GM12873 (cell line): Measurements from ENCODE around the gene CHST11.

Source experiments
- TF ChIP-seq, protein P1 (sequence below): IDR thresholded peaks from 2 replicates; pipeline ENCODE4 v1.5.1; 2012; ENCODE audit warnings: low read depth, mild to moderate bottlenecking, moderate library complexity, low read length, control low read depth; ENCODE audit not compliant: insufficient read depth; ENCODE audit errors: missing control alignments

The CHST11 gene

DNA sequence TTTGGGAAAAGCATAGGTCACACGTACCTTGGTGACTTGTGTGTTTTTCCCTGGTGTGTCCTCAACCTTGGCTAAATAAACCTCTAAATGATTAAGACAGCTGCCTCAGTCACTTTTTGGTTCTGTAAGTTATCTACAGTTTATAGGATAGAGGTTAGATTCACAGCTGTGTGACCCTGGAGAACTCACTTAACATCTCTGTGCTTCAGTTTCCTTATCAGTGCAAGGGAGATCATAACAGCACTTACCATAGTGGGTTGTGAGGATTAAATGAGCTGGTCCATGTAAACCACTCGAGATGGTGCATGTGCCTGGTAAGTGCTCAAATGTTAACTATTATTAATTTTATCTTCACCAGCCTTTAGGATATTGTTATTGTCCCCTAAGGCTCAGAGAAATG, 35.4 kb upstream of the CHST11 start:
- TF ChIP-seq, protein P1, sequence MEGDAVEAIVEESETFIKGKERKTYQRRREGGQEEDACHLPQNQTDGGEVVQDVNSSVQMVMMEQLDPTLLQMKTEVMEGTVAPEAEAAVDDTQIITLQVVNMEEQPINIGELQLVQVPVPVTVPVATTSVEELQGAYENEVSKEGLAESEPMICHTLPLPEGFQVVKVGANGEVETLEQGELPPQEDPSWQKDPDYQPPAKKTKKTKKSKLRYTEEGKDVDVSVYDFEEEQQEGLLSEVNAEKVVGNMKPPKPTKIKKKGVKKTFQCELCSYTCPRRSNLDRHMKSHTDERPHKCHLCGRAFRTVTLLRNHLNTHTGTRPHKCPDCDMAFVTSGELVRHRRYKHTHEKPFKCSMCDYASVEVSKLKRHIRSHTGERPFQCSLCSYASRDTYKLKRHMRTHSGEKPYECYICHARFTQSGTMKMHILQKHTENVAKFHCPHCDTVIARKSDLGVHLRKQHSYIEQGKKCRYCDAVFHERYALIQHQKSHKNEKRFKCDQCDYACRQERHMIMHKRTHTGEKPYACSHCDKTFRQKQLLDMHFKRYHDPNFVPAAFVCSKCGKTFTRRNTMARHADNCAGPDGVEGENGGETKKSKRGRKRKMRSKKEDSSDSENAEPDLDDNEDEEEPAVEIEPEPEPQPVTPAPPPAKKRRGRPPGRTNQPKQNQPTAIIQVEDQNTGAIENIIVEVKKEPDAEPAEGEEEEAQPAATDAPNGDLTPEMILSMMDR = no peak

DNA sequence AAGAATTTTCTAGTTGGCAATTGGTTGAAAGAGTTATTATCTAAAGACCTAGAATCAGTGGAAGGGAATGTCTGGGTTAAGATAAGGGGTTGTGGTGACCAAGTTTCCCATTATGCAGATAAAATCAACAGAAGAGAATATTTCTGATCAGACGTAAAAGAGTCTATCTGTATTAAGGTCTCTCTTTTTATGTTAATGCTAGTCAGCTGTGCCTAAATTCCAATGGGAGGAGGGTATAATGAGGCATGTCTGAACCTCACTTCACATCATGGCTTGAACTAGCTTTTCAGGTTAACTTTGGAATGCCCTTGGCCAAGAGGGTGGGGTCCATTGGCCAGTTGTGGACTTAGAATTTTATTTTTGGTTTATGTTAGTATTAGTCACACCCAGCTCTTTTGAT, 34.3 kb upstream of the CHST11 start:
- TF ChIP-seq, protein P1 = no peak

DNA sequence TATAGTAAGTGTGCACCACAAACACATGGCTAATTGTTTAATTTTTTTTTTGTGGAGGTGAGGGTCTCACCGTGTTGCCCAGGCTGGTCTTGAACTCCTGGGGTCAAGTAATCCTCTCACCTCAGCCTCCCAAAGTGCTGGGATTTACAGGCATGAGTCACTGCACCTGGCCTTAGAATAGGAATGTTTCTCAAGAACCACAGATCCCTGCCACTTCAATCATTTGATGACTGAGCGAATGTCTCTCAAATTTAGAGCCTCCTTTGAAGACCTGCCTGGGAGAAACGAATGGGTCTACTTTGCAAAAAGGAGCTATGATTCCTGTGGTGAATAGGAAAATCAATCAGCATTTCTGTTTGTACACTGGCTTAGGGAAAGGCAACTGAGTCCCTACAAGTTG, 33.5 kb upstream of the CHST11 start:
- TF ChIP-seq, protein P1 = no peak

DNA sequence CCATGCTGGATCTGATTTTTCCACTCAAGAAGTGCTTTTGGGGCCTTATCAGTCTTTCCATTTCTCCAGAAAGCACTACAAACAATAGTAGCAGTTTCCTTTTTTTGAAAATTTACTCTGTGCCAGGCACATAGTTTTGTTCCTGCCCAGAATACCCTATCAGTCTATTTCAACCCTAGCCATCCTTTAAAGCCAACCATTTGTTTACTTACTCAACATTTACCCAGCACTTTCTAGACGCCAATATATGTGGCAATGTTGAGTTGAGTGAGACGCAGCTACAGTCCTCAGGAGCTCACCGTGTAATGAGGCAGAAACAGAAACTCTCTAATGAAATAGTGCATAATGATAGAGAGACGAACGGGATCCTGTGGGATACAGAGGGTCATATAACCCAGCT, 32.9 kb upstream of the CHST11 start:
- TF ChIP-seq, protein P1 = no peak

- TF ChIP-seq, protein P1 = no peak
Measured at GRCh38 chr12:104424955-104425354, 31.8 kb upstream of the CHST11 start.

DNA sequence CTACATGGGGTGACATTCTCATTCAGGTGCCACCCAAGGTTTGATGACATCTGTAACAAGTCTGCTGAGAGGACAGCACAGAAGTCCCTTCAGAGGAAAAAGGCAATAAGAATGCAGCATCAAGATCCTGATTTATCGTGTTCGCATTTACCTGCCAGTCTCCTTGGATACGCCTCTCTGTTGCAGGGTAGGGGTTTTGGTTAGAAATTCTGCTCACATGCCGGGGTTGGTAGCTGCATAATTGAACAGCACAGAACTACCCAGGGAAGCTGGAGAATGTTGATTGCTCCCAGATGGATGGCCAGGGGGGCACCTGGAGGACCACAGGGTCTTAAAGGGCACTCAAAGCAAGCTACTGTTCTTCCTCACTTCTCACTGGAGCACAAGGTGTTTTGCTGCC, 31.1 kb upstream of the CHST11 start:
- TF ChIP-seq, protein P1 = no peak

- TF ChIP-seq, protein P1 = no peak
Measured at GRCh38 chr12:104426926-104427546, 29.7 kb upstream of the CHST11 start.
